NCI-H82 treated with DMSO at 0.1 percent for 48 hours (cell line): Measurements from ENCODE around the gene OCSTAMP.

Source experiments
- DNase-seq: peaks from one replicate; lab custom pipeline; 2025; ENCODE audit not compliant: unreplicated experiment; lab: John Stamatoyannopoulos, UW

The OCSTAMP gene

GRCh38 chr20:46554828-46555227, 4.4 kb upstream of the OCSTAMP start:
- no peak for DNase-seq

- no peak for DNase-seq
Measured at GRCh38 chr20:46553926-46554325, 3.5 kb upstream of the OCSTAMP start.

GRCh38 chr20:46552460-46553420, 2.3 kb upstream of the OCSTAMP start:
- no peak for DNase-seq

GRCh38 chr20:46551522-46552381, 1.3 kb upstream of the OCSTAMP start:
- no peak for DNase-seq

- no peak for DNase-seq
Measured at GRCh38 chr20:46549188-46549972, 1.1 kb downstream of the OCSTAMP start.

GRCh38 chr20:46548688-46549087, 1.8 kb downstream of the OCSTAMP start:
- no peak for DNase-seq

- DNase-seq, result no peak
Measured at GRCh38 chr20:46547995-46548394, 2.5 kb downstream of the OCSTAMP start.

- DNase-seq, result no peak
Measured at GRCh38 chr20:46546936-46547335, 3.5 kb downstream of the OCSTAMP start.

GRCh38 chr20:46546298-46546697, 4.2 kb downstream of the OCSTAMP start:
- DNase-seq, result no peak

GRCh38 chr20:46545827-46546138, 4.7 kb downstream of the OCSTAMP start:
- no peak for DNase-seq

GRCh38 chr20:46545077-46545826, 5.2 kb downstream of the OCSTAMP start:
- no peak for DNase-seq

- DNase-seq, result no peak
Measured at GRCh38 chr20:46544576-46544975, 5.9 kb downstream of the OCSTAMP start.

GRCh38 chr20:46543959-46544358, 6.5 kb downstream of the OCSTAMP start:
- DNase-seq, result no peak

GRCh38 chr20:46543033-46543432, 7.4 kb downstream of the OCSTAMP start:
- no peak for DNase-seq

- no peak for DNase-seq
Measured at GRCh38 chr20:46541229-46541935, 9.1 kb downstream of the OCSTAMP start.

- no peak for DNase-seq
Measured at GRCh38 chr20:46539113-46539512, 11.3 kb downstream of the OCSTAMP start.

- DNase-seq, result no peak
Measured at GRCh38 chr20:46530640-46531039, 19.8 kb downstream of the OCSTAMP start.

GRCh38 chr20:46523696-46524328, 26.6 kb downstream of the OCSTAMP start:
- no peak for DNase-seq

GRCh38 chr20:46523108-46523507, 27.3 kb downstream of the OCSTAMP start:
- DNase-seq, result no peak
